Ishikawa (cell line): ENCODE data around the gene LRRC32.

Experiments used
- CEBPB ChIP-seq: IDR thresholded peaks from 2 replicates; pipeline ENCODE4 v1.6.1; 2012
- EP300 ChIP-seq: IDR thresholded peaks from 2 replicates; pipeline ENCODE4 v1.6.1; 2012; ENCODE audit warnings: borderline replicate concordance
- TAF1 ChIP-seq: IDR thresholded peaks from 2 replicates; pipeline ENCODE4 v1.6.1; 2012; ENCODE audit warnings: low read depth, mild to moderate bottlenecking
- USF1 ChIP-seq: IDR thresholded peaks from 2 replicates; pipeline ENCODE4 v1.6.1; 2012

GRCh38 chr11:76627606-76628005, 42.9 kb downstream of the LRRC32 start:
- TF ChIP-seq TAF1 (no peak), EP300 (no peak), CEBPB (no peak), USF1 (no peak)
